Measurements from ENCODE around the gene GDPD2.

Gene GDPD2

DNA sequence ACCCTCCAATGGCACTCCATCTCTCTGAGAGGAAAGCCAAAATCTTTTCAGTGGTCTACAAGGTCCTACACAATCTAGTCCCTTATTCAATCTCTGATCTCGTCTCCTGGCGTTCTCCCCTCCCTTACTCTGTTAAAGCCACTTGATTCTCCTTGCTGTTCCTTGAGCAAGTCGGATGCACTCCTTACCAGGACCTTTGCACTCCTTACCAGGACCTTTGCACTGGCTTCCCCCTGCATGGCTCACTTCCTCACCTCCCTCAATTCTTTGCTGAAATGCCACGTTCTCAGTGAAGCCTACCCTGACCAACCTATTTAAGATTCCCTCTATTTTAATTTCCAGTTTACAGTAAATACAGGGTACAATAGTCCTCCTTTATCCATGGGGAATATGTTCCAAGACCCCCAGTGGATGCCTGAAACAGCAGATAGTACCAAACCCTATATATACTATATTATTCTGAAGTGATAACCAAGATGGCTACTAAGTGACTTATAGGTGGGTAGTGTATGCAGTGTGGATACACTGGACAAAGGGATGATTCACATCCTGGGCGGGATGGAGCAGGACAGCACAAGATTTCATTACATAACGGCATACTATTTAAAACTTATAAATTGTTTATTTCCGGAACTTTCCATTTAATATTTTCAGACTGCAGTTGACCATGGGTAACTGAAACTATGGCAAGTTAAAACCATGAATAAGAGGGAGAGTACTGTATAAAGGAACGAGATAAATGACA, 15.0 kb downstream of the GDPD2 start:
- DNase-seq (ENCODE audit: low spot score): no peak

GRCh38 chrX:70439016-70439415, 15.9 kb downstream of the GDPD2 start:
- DNase-seq (ENCODE audit: low spot score): no peak

DNA sequence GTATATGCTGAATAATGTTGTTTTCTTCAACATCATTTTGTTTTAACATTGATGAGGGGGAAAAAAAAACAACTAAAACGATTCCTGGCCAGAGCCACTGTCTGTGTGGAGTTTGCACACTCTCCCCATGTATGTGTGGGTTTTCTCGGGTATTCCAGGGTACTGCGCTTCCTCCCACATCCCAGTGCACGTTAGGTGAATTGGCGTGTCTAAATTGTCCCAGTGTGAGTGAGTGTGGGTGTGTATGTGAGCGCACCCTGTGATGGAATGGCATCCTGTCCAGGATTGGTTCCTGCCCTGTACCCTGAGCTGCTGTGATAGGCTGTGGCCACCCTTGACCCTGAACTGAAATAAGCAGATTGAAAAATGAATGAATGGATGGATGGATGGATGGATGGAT, 19.1 kb downstream of the GDPD2 start:
- no peak for DNase-seq (ENCODE audit: low spot score)

- DNase-seq (ENCODE audit: low spot score): no peak
These were observed 21.3 kb downstream of the GDPD2 start, which contains the start of gene DLG3 for GRCh38 chrX:70444326-70444945. DLG3 (plus strand) TSS chrX:70444835; CDS start chrX:70445202, 367 bp downstream.

DNA sequence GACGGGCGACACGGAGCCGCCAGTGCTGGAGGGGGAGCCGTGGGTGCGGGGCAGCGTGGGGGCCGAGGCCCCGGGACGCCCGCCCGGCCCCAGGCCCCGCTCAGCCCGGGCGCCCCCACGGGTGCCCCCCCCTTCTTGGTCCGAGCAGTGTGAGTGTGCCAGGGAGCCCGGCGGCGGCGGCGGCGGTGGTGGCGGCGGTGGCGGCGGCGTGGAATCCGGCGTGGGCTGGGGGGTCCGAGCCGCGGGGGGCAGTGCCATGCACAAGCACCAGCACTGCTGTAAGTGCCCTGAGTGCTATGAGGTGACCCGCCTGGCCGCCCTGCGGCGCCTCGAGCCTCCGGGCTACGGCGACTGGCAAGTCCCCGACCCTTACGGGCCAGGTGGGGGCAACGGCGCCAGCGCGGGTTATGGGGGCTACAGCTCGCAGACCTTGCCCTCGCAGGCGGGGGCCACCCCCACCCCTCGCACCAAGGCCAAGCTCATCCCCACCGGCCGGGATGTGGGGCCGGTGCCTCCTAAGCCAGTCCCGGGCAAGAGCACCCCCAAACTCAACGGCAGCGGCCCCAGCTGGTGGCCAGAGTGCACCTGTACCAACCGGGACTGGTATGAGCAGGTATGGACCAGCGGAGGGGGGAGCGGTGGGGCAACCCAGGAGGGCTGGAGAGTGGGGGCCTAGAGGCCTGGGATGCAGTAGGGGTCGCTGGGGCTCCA, 22.0 kb downstream of the GDPD2 start:
- no peak for DNase-seq (ENCODE audit: low spot score)

- DNase-seq (ENCODE audit: low spot score): no peak
These were observed 22.8 kb downstream of the GDPD2 start for GRCh38 chrX:70445951-70446350.

DNA sequence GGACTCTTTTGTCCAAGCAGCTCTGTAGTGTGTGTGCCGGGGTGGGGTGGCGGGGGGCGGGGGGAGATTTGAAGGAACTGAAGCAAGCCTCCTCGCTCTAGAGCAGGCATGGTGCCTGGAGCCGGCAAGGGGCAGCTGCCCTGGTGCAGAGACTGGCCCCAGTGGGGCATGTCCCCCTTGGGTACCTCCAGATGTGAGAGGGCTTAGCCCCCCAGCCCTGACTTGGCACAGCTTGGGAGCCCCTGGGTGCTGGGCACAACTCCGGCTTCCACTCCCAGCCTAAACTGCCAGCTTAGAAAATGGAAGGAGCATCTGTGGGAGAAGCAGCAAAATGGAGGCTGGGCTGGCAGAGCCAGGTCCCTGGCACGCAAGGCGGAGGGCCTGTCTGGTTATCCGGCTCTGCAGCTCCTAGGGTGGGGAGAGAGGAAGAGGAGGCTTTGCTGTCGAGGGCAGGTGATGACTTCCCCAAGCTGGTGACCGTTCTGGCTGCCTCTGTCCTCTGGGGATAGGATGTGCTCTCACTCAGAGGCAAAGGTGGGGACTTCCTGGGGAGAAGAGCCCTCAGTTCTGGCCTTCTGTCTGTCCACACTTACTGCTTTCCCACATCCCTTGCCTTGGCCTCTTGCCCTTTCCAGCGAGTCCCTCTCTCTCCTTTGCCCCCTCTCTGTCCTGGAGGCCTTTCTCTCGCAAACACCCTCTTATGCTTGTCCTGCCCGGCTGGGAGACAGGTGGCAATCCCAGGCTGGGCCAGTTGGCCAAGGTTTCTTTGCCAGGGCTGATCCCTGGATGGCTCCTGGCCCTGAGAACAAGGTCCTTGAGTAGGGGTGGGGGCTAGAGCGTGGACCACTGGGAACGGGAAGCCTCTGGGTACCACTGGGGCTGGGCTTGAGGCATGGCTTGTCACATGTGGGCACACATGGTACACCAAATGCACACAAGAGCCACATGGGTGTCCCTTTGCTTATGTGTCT, 23.6 kb downstream of the GDPD2 start:
- DNase-seq (ENCODE audit: low spot score): no peak

DNA sequence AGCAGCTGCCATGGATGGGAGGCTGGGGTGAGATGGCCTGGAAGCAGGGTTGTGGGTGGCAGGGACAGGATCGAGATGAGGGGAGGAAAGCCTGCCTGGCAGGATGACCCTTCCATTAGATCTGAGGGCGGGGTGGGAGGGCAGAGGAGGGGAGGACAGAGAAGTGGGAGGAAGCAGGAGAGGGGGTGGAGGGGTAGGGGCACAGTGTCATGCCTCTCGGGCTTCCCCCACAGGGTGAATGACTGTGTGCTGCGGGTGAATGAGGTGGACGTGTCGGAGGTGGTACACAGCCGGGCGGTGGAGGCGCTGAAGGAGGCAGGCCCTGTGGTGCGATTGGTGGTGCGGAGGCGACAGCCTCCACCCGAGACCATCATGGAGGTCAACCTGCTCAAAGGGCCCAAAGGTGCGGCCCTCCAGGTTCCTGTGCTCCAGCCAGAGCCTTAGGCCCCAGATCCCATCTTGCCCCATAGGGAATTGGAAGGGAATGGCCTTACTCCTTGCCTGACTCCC, 26.4 kb downstream of the GDPD2 start:
- DNase-seq (ENCODE audit: low spot score): no peak

DNA sequence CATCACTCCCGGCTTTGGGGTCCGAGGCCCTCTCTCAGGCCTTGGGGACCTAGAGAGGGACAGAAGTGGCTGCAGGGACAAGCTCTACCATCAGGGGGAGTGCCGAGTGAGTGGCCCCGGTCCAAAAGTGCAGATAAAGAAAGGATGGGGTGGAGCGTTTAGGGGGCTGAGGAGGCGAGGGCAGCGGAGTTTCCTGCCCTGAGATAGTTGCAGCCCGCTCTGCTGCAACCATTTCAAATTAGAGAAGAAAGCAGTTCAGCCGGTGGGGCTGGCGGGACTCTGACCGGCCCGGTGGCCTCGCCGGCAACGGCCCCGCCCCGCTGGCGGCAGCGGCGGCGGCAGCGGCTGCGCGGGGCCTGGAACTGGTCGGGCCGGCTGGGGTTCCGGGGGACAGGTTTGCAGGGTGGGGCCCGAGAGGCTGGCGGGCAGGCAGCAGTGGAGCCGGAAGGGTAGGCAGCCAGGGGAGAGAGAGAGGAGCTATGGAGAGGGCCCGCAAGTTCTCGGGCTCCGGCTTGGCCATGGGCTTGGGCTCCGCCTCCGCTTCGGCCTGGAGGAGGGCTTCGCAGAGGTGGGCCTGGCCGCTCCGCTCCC, 29.1 kb downstream of the GDPD2 start:
- peak; percentile 64 for DNase-seq (ENCODE audit: low spot score)

DNA sequence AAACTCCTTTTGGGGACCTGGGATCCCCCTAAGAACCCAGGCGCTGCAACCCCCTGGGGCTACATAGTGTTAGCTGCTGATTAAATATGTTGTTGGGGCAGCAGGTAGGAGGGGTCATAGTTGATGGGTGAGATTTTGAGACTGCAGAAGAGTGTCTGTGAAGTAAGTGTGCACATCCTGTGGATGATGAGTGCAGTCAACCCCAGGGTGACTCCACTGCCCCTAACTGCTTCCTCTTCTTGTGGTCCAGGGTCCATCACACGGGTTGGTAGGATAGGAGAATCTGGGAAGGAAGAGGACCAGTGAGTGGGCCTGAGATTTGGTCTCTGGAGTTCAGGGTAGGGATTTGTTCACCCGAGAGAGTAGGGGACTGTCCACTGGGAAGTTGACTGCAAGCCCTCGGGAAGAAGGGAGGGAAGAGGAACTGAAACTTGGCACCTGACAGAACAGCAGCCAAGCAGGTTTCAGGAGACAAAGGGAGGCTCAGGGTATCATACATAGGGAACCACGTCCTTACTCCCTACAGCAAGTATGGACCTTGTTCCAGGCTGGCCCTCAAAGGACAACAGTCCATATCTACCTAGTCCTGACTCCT, 30.0 kb downstream of the GDPD2 start:
- no peak for DNase-seq (ENCODE audit: low spot score)

DNA sequence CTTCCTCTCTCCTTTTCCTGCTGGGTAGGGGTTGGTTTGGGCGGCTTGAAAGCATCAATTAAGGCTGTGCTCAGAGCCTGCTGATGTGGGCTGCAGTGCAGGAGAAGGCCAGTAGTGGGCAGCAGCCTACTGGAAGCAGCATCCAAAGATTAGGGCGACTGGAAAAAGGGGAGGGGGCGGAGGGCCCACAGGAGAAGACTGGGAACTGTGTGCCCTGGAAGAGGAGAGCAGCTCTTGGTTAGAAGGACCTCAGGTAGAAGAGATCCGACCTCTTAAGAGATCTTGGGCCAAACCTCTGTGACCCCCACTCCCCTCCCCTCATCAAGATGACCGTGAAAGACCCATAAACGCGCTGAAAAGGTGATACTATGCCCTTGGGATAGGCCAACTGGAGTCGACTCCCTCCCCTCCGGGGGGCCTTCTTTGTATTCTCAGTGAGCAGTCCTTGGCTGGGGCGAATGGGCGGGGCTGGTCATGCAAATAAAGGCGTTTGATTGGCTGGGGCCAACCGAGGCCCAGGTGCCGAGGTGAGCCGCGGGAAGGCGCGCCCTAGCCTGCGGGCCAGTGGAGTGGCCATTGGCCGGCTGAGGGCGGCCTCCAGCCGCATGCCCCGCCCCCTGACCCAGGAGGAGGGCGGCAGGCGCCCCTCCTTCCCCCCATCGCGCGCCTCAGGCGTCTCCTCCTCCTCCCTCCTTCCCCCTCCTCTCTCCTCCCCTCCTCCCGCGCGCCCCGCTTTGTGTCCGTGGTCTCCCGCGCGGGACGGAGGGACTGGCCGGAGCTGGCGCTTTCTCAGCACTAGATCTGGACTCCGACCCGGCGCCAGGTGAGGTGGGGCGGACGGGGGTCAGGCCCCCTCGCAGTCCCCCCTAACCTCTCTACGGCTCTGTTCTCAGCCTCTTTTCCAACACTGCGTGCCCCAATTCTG, 31.6 kb downstream of the GDPD2 start:
- peak; percentile 75 for DNase-seq (ENCODE audit: low spot score)

GRCh38 chrX:70455366-70456202, 32.5 kb downstream of the GDPD2 start:
- DNase-seq (ENCODE audit: low spot score): no peak

DNA sequence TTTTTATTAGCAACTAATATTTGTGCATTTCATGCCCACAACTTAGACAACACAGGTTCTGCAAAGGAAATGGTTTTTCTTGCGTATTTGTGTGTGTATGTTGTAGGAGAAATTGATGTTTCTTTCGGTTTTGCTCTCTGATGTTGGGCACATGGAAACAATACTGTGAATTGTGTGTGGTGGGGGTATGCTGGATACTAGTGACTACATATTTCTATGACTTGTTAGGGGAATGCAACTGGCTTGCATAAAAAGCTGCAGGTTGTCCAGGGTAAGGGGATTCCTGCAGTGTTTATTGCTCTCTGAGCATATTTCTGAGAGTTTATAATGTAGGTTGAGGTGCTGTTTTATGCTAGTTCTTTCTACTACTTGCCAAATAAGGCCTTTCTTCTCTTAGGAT, 33.1 kb downstream of the GDPD2 start:
- DNase-seq (ENCODE audit: low spot score): no peak

DNA sequence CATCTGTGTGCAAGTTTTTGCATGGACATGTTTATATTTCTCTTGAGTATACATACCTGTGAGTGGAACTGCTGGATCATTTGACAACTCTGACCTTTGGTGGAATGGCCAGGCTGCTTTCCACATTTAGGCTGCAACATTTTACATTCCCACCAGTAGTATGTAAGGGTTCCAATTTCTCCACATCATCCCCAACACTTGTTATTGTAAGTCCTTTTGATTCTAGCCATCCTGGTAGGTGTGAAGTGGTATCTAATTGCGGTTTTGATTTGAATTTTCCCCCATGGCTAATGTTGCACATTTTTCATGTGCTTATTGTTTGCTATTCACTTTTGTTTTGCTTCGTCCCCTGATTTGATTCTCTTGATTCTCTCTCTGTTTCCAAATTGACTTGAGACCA, 37.9 kb downstream of the GDPD2 start:
- no peak for DNase-seq (ENCODE audit: low spot score)

- DNase-seq (ENCODE audit: low spot score): no peak
These were observed 40.9 kb downstream of the GDPD2 start for GRCh38 chrX:70464051-70464450.

DNA sequence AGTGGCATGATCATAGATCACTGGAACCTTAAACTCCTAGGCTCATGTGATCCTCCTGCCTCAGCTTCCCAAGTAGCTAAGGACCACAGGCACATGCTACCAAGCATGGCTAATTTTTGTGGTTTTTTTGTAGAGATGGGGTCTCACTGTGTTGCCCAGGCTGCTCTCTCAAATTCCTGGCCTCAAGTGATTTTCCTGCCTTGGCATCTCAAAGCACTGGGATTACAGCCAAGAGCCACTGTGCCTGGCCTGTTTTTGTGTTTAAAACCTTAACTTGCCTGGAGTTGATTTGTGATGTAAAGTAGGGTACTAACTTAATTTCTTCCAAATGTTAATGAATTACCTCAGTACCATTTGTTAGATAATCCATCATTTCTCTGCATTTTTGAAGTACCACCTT, 43.9 kb downstream of the GDPD2 start:
- no peak for DNase-seq (ENCODE audit: low spot score)

GRCh38 chrX:70468709-70469108, 45.6 kb downstream of the GDPD2 start:
- no peak for DNase-seq (ENCODE audit: low spot score)

GRCh38 chrX:70470850-70471289, 47.8 kb downstream of the GDPD2 start:
- DNase-seq (ENCODE audit: low spot score): no peak
